ENCODE measurements around the gene SERPINE2.

GRCh38 chr2:224059178-224059577 lies 20.1 kb upstream of the SERPINE2 start:
- TF ChIP-seq POLR2A (IDR thresholded peaks at IDR 0.05) (no peak), CTCF (IDR thresholded peaks at IDR 0.05) (no peak)
